BLaER1 (cell line): ENCODE results near the gene PFKFB4.

ENCODE experiments used
- H3K27ac ChIP-seq: shearing (Covaris generic); formaldehyde crosslinking; 2 replicates; pipeline ENCODE4 v1.8.1; 2022
- H3K27me3 ChIP-seq: shearing (Covaris generic); formaldehyde crosslinking; 2 replicates; pipeline ENCODE4 v1.8.1; 2022
- H3K36me3 ChIP-seq: shearing (Covaris generic); formaldehyde crosslinking; 2 replicates; pipeline ENCODE4 v1.8.1; 2022
- H3K4me1 ChIP-seq: shearing (Covaris generic); formaldehyde crosslinking; 2 replicates; pipeline ENCODE4 v1.8.1; 2022
- H3K4me2 ChIP-seq: shearing (Covaris generic); formaldehyde crosslinking; 2 replicates; pipeline ENCODE4 v1.8.1; 2022
- H3K4me3 ChIP-seq: shearing (Covaris generic); formaldehyde crosslinking; 2 replicates; pipeline ENCODE4 v1.8.1; 2022
- H3K9ac ChIP-seq: shearing (Covaris generic); formaldehyde crosslinking; 2 replicates; pipeline ENCODE4 v1.8.1; 2022
- H3K9me3 ChIP-seq: shearing (Covaris generic); formaldehyde crosslinking; 2 replicates; pipeline ENCODE4 v1.8.1; 2022
- H4K20me1 ChIP-seq: shearing (Covaris generic); formaldehyde crosslinking; 2 replicates; pipeline ENCODE4 v1.8.1; 2022
- Cebpa-rat ChIP-seq: shearing (Covaris generic); IDR thresholded peaks from 2 replicates; pipeline ENCODE4 v1.8.1; 2022

PFKFB4 gene

DNA sequence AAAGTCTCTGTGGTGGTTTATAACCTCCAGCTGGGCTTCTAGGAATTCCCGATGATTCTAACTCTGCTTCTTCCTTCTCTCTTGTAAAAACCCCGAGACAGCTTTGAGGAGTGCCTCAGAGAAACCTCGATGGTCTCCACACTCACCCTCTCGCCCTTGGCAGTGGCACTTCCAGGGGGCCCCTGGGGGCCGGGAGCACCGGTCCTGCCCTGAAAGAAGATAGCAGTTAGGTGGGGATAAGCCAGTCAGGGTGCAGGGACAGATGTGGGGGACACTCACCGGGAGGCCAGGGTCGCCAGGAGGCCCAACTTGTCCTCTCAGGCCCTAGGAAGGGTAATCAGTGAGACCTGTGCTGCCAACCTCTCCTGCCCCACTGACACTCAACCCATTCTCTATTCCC, 28.8 kb upstream of the PFKFB4 start:
- H3K36me3 ChIP-seq: no peaks in the 10 kb centered on the region
- H3K27me3 ChIP-seq: peaks cover 8% of the 10 kb centered on the region; the same call in 1 of the 2 replicates
- H3K9me3 ChIP-seq: no peaks in the 10 kb centered on the region
- no peak overlapping the region for H3K9ac ChIP-seq
- H3K4me3 ChIP-seq: no peak overlapping the region
- H3K4me1 ChIP-seq: no peaks in the 10 kb centered on the region
- no peak overlapping the region for H3K4me2 ChIP-seq
- TF ChIP-seq Cebpa-rat: no peak
- H4K20me1 ChIP-seq: no peaks in the 10 kb centered on the region
- no peak overlapping the region for H3K27ac ChIP-seq

DNA sequence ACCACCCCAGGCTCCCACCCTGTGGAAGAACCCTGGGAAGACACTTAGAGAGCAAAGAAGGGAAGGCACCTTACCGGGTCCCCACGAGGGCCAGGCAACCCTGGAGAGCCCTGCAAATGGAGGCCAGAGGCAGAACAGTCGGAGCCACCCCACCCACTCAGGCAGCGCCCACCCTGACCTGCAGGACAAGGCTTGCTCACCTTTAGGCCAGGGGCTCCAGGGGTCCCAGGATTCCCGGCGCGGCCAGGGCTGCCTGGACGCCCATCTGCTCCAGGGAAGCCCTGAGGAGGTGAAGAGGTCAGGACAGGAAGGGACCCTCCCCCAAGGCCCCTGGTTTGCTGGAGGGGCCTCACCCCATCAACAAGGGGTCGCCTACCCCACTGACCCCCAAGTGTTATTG, 28.2 kb upstream of the PFKFB4 start:
- Histone ChIP-seq H3K27ac (no peak overlapping the region), H3K36me3 (no peaks in the 10 kb centered on the region), H3K9me3 (no peaks in the 10 kb centered on the region), H3K9ac (no peak overlapping the region), H3K4me2 (no peak overlapping the region), H3K4me3 (no peak overlapping the region), H3K27me3 (peaks cover 2% of the 10 kb centered on the region; the same call in 1 of the 2 replicates), H4K20me1 (no peaks in the 10 kb centered on the region), H3K4me1 (no peaks in the 10 kb centered on the region)
- no peak for TF ChIP-seq Cebpa-rat

DNA sequence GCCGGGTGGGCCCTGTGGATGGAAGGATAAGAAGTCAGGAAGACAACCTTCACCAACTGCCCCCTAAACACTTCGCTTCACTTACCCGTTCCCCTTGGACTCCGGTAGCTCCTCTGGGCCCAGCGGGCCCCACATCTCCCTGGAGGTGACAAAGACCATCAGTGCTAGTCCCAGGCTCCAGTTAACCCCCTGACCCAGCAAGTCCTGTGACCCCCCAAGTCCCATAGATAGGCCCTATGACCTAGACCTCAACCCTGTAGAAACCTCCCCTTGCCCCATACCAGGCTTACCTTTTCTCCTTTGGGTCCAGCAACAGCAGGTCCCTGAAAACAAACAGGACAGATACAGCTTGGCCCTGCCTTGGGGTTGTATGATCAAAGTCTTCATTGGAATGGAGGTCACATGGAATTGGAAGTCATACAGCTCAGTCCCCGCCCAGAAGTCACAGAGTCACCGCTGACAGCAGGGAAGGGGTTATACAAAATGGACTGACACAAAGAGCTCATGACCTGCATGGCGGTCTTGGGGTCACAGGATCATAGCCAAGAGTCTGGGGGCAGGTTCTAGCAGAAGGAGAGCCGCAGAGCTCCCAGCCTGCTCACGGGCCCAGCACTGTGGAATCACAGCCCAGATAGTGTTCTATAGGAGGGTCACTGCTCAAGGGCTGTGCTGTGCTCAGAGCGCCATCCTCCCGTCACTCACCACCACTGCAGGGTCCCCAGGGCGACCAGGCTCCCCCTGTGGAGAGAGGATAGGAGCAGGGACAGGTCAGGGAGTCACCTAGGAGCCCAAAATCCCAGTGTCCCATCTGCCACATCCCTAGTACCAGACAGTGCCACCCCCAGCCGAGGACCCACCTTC, 25.2 kb upstream of the PFKFB4 start:
- Histone ChIP-seq H3K27ac (no peak overlapping the region), H4K20me1 (no peaks in the 10 kb centered on the region), H3K36me3 (no peaks in the 10 kb centered on the region), H3K9ac (no peak overlapping the region), H3K27me3 (no peaks in the 10 kb centered on the region), H3K4me2 (no peak overlapping the region), H3K4me3 (no peak overlapping the region), H3K9me3 (no peaks in the 10 kb centered on the region), H3K4me1 (no peaks in the 10 kb centered on the region)
- no peak for TF ChIP-seq Cebpa-rat

- no peaks in the 10 kb centered on the region for H3K36me3 ChIP-seq
- H3K27me3 ChIP-seq: no peaks in the 10 kb centered on the region
- H3K4me3 ChIP-seq: no peak overlapping the region
- no peak for TF ChIP-seq Cebpa-rat
- H3K9me3 ChIP-seq: no peaks in the 10 kb centered on the region
- H4K20me1 ChIP-seq: no peaks in the 10 kb centered on the region
- H3K4me1 ChIP-seq: no peaks in the 10 kb centered on the region; the same call in 1 of the 2 replicates
- no peak overlapping the region for H3K27ac ChIP-seq
- H3K4me2 ChIP-seq: no peak overlapping the region
- H3K9ac ChIP-seq: no peak overlapping the region
Measured at GRCh38 chr3:48576647-48577046, 20.0 kb upstream of the PFKFB4 start.

DNA sequence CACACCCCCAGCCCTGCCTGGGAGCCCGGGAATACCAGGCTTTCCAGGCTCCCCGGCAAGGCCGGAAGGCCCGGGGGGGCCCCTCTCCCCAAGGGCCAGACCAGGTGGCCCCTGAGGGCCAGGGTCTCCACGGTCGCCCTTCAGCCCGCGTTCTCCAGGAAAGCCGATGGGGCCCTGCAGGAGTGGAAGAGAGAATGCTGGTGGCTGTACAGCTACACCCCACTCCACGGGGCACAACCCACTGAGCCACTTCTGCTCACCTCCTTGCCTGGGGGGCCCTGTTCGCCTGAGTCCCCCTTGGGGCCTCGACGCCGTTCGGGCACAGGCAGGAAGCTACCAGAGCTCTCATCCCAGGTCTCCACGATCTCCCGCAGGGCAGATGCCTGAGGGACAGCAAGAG, 18.8 kb upstream of the PFKFB4 start:
- H3K27ac ChIP-seq: no peak overlapping the region
- H3K9ac ChIP-seq: no peak overlapping the region
- no peaks in the 10 kb centered on the region for H3K36me3 ChIP-seq
- H3K9me3 ChIP-seq: no peaks in the 10 kb centered on the region
- no peaks in the 10 kb centered on the region; the same call in 1 of the 2 replicates for H3K4me1 ChIP-seq
- H4K20me1 ChIP-seq: no peaks in the 10 kb centered on the region
- H3K27me3 ChIP-seq: no peaks in the 10 kb centered on the region
- H3K4me3 ChIP-seq: no peak overlapping the region
- H3K4me2 ChIP-seq: no peak overlapping the region
- TF ChIP-seq Cebpa-rat: no peak

- Histone ChIP-seq H3K27me3 (no peaks in the 10 kb centered on the region), H3K4me1 (no peaks in the 10 kb centered on the region; the same call in 1 of the 2 replicates), H3K9me3 (no peaks in the 10 kb centered on the region), H3K9ac (no peak overlapping the region), H3K36me3 (no peaks in the 10 kb centered on the region), H3K4me2 (no peak overlapping the region), H3K27ac (no peak overlapping the region), H4K20me1 (no peaks in the 10 kb centered on the region), H3K4me3 (no peak overlapping the region)
- no peak for TF ChIP-seq Cebpa-rat
Measured at GRCh38 chr3:48573973-48574585, 17.5 kb upstream of the PFKFB4 start.

- no peak overlapping the region for H3K4me3 ChIP-seq
- H4K20me1 ChIP-seq: no peaks in the 10 kb centered on the region
- no peak overlapping the region for H3K4me2 ChIP-seq
- TF ChIP-seq Cebpa-rat: no peak
- H3K36me3 ChIP-seq: no peaks in the 10 kb centered on the region
- no peaks in the 10 kb centered on the region for H3K27me3 ChIP-seq
- H3K4me1 ChIP-seq: peaks cover 5% of the 10 kb centered on the region; the same call in 1 of the 2 replicates
- H3K9me3 ChIP-seq: no peaks in the 10 kb centered on the region
- H3K27ac ChIP-seq: no peak overlapping the region
- no peak overlapping the region for H3K9ac ChIP-seq
Measured at GRCh38 chr3:48572517-48572916, 15.9 kb upstream of the PFKFB4 start.

- no peak overlapping the region for H3K27ac ChIP-seq
- H4K20me1 ChIP-seq: no peaks in the 10 kb centered on the region
- no peaks in the 10 kb centered on the region for H3K36me3 ChIP-seq
- TF ChIP-seq Cebpa-rat: no peak
- no peak overlapping the region for H3K4me2 ChIP-seq
- no peaks in the 10 kb centered on the region for H3K9me3 ChIP-seq
- no peaks in the 10 kb centered on the region for H3K27me3 ChIP-seq
- no peak overlapping the region for H3K9ac ChIP-seq
- no peak overlapping the region for H3K4me3 ChIP-seq
- H3K4me1 ChIP-seq: peaks cover 10% of the 10 kb centered on the region
Measured at GRCh38 chr3:48571938-48572337, 15.3 kb upstream of the PFKFB4 start.

DNA sequence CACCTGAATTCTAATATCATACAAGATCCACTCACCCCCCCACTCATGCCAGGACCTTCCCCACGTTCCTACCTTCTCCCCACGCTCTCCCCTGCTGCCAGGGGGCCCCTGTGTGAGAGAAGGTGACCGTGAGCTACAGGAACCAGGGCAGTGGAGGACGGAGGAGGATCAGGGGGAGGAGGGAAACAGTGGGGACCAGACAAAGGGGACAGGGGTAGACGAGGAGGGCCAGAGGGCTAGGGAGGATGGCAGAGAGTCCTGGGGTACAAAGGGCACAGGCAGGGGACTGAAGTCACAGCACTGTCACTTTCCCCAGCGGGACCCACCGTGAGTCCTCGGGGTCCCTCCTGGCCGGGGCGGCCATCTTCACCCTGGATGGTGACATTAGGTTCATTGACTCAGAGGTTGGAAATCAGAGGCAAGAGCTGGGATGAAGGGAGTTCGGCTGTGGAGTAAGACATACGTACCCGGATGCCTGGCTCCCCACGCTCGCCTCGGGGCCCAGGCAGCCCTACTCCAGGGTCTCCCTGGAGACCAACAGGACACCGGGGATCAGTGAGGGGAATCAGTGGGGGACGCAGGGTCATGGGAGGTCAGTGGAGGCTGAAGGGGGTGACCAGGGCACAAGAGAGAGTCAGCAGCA, 13.3 kb upstream of the PFKFB4 start:
- Histone ChIP-seq H3K4me3 (no peak overlapping the region), H3K9ac (no peak overlapping the region), H3K4me2 (no peak overlapping the region), H4K20me1 (no peaks in the 10 kb centered on the region), H3K4me1 (peaks cover 30% of the 10 kb centered on the region), H3K27me3 (no peaks in the 10 kb centered on the region), H3K36me3 (no peaks in the 10 kb centered on the region), H3K27ac (no peak overlapping the region), H3K9me3 (no peaks in the 10 kb centered on the region)
- TF ChIP-seq Cebpa-rat: no peak

- Histone ChIP-seq H3K9me3 (no peaks in the 10 kb centered on the region), H3K4me2 (no peak overlapping the region), H3K4me3 (no peak overlapping the region), H4K20me1 (no peaks in the 10 kb centered on the region), H3K9ac (no peak overlapping the region), H3K27me3 (no peaks in the 10 kb centered on the region), H3K4me1 (peaks cover 35% of the 10 kb centered on the region), H3K27ac (no peak overlapping the region), H3K36me3 (no peaks in the 10 kb centered on the region)
- TF ChIP-seq Cebpa-rat: no peak
Measured at GRCh38 chr3:48569400-48569799, 12.8 kb upstream of the PFKFB4 start.
